Measurements from ENCODE around the gene FBRS.

The FBRS gene

DNA sequence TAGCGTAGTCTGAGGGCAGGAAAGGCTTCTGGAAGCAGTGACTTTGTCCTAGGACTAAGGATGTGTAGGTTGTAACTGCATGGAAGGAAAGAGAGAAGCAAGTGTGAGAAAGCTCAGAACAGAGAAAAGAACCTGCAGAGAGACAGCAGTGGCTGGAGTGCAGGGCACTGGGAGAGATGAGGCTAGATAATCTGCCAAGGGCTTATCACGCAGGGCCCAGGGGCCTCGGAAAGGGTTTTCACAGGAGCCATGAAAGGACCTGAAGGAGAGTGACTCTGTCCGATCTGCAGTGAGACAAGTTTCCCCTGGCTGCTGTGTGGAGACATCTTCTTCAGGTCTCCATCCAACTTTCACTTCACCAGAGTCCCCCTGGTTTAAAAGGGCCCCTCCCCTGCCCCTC lies 33.7 kb downstream of the FBRS start:
- TF ChIP-seq, protein P1, sequence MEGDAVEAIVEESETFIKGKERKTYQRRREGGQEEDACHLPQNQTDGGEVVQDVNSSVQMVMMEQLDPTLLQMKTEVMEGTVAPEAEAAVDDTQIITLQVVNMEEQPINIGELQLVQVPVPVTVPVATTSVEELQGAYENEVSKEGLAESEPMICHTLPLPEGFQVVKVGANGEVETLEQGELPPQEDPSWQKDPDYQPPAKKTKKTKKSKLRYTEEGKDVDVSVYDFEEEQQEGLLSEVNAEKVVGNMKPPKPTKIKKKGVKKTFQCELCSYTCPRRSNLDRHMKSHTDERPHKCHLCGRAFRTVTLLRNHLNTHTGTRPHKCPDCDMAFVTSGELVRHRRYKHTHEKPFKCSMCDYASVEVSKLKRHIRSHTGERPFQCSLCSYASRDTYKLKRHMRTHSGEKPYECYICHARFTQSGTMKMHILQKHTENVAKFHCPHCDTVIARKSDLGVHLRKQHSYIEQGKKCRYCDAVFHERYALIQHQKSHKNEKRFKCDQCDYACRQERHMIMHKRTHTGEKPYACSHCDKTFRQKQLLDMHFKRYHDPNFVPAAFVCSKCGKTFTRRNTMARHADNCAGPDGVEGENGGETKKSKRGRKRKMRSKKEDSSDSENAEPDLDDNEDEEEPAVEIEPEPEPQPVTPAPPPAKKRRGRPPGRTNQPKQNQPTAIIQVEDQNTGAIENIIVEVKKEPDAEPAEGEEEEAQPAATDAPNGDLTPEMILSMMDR (IDR thresholded peaks at IDR 0.05) = no peak

DNA sequence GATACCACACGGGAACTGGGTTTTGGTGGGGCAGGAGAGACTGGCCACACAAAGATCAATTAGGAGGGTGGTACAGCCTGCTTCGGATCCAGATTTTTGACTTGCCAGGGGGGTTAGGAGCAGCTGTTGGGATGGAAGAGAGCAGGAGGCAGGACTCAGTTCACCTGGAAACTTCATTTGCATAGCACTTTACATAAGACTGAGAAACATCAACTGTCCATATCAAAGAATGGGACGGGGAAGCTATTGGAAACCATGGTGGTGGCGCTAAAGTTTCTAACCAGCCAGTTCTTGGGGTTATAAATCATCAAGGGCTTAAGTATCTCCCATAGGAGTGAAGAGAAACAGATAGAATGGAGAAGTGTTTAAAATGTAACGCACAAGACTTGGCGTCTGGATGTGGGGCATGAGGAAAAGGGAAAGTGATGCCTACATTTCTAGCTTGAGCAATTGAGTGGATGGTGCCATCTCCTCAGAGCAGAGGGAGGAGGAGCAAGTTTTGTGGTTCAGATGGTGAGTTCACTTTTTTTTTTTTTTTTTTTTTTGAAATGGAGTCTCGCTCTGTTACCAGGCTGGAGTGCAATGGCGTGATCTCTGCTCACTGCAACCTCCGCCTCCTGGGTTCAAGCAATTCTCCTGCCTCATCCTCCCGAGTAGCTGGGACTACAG lies 34.3 kb downstream of the FBRS start:
- TF ChIP-seq, protein P1 (IDR thresholded peaks at IDR 0.05) = no peak

DNA sequence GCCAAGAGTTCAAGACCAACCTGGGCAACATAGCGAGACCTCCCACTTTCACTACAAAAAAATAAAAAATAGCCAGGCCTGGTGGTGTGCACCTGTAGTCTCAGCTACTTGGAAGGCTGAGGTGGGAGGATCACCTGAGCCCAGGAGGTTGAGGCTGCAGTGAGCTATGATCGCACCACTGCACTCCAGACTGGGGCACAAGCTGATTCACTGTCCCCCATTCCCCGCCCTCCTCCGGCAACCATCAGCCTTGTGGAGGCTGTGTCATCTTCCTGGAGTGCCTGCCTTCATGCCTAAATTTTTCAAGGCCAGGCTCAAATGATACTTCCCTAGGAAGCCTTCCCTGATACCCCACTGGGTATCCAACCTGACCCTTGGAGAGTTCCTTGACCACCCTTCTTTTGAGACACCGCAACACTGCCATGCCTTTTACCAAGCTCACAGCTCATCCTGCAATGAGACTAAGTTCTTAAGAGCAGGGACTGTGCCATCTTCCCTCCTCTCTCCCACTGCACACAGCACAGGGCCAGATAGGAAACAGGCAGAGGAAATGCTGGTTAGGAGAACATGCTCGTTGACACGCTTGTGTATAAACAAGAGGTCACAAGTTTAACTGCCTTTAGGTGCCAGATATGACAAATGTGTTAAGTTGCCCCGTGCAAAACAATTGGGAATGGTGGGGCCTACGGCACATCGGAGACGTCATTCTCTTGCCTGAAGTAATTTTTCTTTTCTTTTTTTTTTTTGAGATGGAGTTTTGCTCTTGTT lies 36.9 kb downstream of the FBRS start:
- TF ChIP-seq, protein P1 (IDR thresholded peaks at IDR 0.05) = no peak

DNA sequence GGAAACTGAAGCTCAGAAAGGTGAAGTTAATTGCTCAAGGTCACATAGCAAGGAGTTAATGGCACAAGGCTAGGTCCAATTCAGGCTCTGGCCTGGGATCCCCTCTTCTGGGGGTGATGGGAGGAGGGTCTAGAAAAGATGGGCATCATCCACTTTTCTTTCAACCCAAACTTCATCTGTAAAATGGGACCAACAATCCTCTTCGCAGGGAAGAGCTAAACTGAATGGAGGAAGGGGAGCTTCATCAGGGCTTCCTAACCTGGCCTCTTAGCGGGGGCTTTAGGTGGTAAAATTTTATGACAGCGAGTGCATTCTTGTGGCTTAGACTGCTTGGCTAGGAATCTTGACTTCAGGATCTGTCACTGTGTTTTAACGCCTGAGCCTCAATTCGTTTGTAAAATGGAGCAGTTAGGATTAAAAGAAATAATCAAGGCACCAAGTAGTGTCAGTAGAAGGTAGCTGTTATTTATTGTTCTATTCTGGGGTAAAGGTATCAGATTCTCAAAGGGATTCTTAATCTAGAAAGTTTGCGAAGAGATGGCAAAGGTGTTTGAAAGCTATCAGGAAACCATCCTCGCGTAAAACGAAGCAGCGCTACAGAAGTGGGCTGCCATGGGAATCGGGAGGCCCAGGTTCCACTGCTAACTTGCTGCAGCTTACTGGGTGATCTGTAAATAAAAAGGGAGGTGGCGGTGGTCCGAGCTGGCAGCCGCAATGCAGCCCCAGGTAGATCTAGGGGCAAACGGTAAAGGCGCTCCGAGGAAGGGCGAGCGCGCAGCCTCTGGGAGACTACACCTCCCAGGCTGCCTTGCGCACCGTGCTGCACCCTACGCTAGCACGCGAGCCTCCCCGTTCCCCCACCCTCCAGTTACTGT lies 39.3 kb downstream of the FBRS start:
- TF ChIP-seq, protein P1 (IDR thresholded peaks at IDR 0.05) = no peak

DNA sequence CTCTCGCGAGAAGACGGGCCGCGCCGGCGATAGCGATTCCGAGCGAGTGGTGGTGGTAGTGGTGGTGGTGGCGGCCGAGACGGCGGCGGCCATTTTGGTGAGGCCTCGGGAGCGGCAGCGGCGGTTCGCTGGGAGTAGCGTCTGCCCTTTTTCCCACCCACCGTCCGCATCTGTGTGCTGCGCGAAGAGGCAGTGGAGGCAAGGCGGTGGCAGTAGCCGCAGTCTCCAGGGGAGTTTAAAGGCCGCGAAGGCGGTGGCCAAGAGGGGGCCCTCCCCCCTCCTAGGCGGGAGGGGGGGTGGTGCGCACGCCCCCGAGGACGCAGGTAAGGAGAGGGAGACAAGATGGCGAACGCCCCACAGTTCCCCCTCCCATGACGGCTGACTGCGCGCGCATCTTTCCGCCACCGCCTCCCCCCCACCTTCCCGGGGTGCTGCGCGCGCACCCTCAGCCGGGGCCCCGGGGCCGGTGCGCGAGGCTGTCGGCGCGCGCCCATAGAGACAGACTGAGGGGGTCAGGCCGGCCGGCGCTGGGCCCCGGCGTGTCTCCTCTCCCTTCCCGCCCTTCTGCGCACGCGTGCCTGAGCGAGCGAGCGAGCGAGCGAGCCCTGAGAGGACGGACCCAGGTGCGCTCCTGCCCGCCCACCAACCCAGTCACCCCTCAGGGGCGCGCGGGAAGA lies 40.0 kb downstream of the FBRS start:
- TF ChIP-seq, protein P1 (IDR thresholded peaks at IDR 0.05) = no peak

DNA sequence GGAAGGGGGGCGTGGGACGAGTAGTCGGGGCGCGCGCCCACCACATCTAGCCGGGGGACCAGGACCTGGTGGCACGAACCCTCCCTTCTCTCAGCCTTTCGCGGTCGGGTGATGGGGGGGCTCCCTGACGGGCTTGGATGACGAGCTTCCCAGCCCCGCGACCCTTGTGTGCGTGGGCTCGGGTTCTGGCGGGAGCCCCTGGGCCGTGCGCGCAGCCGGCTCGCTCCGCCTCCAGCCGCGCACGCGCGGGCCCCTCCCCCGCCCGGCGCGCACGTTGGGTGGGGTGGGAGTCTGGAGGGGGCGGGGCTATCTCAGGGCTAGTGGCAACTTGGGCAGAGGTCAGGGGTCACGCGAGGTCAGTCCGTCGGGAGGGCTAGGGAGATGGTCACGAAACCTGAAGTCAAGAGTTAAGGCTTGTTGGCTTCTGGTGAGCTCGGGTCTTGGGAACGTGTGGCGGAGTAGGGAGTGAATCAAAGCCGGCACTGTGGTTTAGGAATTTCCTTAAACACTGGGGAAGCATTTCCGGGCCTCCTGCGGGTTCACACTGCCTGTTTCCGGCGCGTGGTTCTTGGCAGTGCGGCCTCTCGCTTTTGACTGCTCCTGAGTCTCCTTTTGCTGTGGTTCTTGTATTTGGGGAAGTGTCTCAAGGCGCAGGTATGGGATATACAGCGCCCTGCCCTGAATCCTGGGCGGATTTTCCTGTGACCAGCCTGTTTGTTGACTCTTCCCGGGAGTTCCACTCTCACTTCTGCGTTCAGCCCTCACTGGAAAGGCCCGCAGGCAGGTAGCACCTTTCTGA lies 40.8 kb downstream of the FBRS start, which contains the start of gene SRCAP:
Gene SRCAP, plus strand, starts transcription at position 356 of the 799 bp plus-strand sequence. CDS start 1,654 bp downstream, outside the sequence.
- TF ChIP-seq, protein P1 (IDR thresholded peaks at IDR 0.05) = no peak

Data from LNCAP (cell line).